ENCODE measurements around the gene TSHZ1.

DNA sequence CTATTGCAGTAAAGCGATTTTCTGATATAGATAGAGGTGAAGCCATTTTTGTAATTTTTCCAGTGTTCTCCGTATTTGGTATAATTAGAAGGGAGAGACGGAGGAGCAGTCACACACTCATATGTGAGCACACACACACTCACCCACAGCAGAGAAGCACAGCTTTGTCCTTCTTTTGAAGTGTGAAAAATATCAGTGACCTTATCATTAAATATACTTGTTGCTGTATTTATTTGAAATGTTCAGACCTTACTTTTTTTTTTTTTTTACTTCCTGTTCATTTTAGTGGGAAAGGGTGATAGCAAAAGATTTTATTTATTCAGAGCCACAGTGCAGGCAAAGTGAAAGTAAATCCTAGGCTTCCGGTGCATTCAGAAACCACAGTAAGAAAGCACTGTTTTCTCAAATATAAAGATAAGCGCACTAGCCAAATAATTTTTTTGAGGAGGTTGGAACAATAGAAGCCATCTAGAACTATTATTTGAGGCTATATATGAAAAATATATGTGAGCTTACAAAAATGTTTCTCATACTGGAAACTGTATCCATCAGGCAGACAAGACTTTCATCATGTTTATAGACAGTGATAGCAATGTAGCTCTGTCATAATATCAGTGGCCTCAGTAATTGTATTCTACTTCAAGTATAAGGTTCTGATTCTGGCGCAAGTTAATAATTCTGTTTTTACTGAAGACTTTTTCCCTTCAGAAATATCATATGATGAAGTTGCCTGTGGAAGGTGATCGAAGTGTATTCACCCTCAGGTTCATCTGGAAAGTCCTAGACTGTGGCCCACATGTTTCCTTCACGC is 37.2 kb downstream of the TSHZ1 start:
- TF ChIP-seq, protein P1, sequence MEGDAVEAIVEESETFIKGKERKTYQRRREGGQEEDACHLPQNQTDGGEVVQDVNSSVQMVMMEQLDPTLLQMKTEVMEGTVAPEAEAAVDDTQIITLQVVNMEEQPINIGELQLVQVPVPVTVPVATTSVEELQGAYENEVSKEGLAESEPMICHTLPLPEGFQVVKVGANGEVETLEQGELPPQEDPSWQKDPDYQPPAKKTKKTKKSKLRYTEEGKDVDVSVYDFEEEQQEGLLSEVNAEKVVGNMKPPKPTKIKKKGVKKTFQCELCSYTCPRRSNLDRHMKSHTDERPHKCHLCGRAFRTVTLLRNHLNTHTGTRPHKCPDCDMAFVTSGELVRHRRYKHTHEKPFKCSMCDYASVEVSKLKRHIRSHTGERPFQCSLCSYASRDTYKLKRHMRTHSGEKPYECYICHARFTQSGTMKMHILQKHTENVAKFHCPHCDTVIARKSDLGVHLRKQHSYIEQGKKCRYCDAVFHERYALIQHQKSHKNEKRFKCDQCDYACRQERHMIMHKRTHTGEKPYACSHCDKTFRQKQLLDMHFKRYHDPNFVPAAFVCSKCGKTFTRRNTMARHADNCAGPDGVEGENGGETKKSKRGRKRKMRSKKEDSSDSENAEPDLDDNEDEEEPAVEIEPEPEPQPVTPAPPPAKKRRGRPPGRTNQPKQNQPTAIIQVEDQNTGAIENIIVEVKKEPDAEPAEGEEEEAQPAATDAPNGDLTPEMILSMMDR (conservative IDR thresholded peaks at IDR 0.05; ENCODE audit: low read depth, low read length), result no peak
- no peak for TF ChIP-seq EZH2 (IDR thresholded peaks at IDR 0.05; ENCODE audit: low read length, unreplicated experiment)

Data from PC-3 (cell line).